Gastroesophageal sphincter (tissue), 3 donors: ENCODE measurements around the gene GFOD2.

ENCODE experiments used
- EP300 ChIP-seq: sonication (generic); formaldehyde crosslinking; IDR thresholded peaks from one replicate; pipeline ENCODE4 v1.6.1; 2017; ENCODE audit warnings: antibody characterized with exemption, mild to moderate bottlenecking
- POLR2A ChIP-seq, 2 donors: fragments of 450-650 bp; IDR thresholded peaks; one replicate each; pipeline ENCODE4 v1.6.1; 2017; ENCODE audit warnings: antibody characterized with exemption in 2 of 2, mild to moderate bottlenecking in 2 of 2, moderate library complexity in 1 of 2
- POLR2AphosphoS5 ChIP-seq: sonication (generic); formaldehyde crosslinking; IDR thresholded peaks from one replicate; pipeline ENCODE4 v1.6.1; 2017; ENCODE audit warnings: antibody characterized with exemption
- TF ChIP-seq, protein P1 (sequence below), 4 experiments: fragments of 200-600 bp in 2 of 4; fragments of 450-650 bp in 2 of 4; sonication (generic) in 1 of 4; IDR thresholded peaks; one replicate each; pipeline ENCODE4 v1.5.1; 2017 to 2019; ENCODE audit warnings: antibody characterized with exemption in 4 of 4, mild to moderate bottlenecking in 2 of 4, moderate library complexity in 2 of 4

DNA sequence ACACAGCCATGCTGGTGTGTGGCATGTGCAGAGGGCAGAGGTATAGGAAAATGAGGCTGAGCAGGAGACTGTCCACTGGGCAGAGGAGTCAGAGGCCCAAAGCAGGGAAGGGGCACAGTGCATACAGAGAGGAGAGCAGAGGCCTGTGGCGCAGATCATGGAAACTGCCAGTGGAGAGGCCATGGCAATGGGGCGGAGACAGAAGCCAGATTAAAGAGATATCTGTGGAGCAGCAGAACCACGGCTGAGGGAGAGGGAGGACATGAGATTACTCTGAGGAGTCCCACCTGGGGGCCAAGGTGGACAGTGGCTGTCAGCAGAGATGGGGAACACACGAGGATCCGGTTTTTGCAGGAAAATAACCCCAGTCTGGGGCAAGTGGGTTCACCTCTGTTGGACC lies 44.0 kb upstream of the GFOD2 start:
- TF ChIP-seq, protein P1, sequence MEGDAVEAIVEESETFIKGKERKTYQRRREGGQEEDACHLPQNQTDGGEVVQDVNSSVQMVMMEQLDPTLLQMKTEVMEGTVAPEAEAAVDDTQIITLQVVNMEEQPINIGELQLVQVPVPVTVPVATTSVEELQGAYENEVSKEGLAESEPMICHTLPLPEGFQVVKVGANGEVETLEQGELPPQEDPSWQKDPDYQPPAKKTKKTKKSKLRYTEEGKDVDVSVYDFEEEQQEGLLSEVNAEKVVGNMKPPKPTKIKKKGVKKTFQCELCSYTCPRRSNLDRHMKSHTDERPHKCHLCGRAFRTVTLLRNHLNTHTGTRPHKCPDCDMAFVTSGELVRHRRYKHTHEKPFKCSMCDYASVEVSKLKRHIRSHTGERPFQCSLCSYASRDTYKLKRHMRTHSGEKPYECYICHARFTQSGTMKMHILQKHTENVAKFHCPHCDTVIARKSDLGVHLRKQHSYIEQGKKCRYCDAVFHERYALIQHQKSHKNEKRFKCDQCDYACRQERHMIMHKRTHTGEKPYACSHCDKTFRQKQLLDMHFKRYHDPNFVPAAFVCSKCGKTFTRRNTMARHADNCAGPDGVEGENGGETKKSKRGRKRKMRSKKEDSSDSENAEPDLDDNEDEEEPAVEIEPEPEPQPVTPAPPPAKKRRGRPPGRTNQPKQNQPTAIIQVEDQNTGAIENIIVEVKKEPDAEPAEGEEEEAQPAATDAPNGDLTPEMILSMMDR (IDR thresholded peaks at IDR 0.05): no peak
- TF ChIP-seq EP300: no peak
- TF ChIP-seq POLR2A (IDR thresholded peaks at IDR 0.05): no peak
- TF ChIP-seq POLR2AphosphoS5: no peak
